Memory B cell (primary cell): ENCODE measurements around the gene NPC1L1.
"Not testable (repeated sequence)": the region's sequence is repeated elsewhere in the genome, so short reads cannot be mapped to it uniquely, and the experiment has no call there.

Experiments used
- ATAC-seq: fragments of 150-1000 bp; cut with Tn5 transposase; 2 replicates; pipeline ENCODE4 v1.10.0; 2021; ENCODE audit warnings: low read depth, mild to moderate bottlenecking, moderate library complexity
- DNase-seq, 2 donors: peaks; one replicate each; pipeline ENCODE4 v3.0.0; 2022; ENCODE audit warnings: low spot score in 2 of 2
- H3K27ac Mint-ChIP-seq: one replicate; pipeline ENCODE4 v1.8.0; 2022; ENCODE audit warnings: mild to moderate bottlenecking, moderate library complexity, mixed read lengths
- H3K27me3 Mint-ChIP-seq: one replicate; pipeline ENCODE4 v1.8.0; 2022; ENCODE audit warnings: mixed read lengths
- H3K36me3 Mint-ChIP-seq: one replicate; pipeline ENCODE4 v1.8.0; 2022; ENCODE audit warnings: mild to moderate bottlenecking, mixed read lengths
- H3K4me1 Mint-ChIP-seq: one replicate; pipeline ENCODE4 v1.8.0; 2022; ENCODE audit warnings: mixed read lengths
- H3K4me3 Mint-ChIP-seq: one replicate; pipeline ENCODE4 v1.8.0; 2022; ENCODE audit warnings: mild to moderate bottlenecking, moderate library complexity, mixed read lengths
- H3K9me3 Mint-ChIP-seq: one replicate; pipeline ENCODE4 v1.8.0; 2022; ENCODE audit warnings: mixed read lengths

Gene NPC1L1

DNA sequence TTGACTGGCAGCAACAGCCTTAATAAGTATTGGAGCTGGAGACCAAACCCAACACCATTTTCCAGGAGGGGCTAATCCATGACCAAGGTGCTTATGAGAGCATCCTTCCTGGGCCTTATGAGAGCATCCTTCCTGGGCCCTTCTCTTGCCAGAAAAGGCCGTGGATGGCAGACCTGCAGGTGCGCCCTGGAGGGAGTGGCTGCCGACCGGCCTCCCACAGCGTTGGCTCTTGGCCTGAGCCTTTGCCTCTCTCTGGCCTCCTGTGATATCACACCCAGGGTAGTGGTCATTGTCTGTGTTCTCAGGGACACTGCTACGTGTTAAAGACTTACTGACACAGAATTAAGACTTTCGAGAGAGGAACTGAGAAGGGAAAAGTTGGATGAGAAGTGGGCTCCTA is 28.4 kb downstream of the NPC1L1 start:
- peaks cover 2% of the 10 kb centered on the region for H3K9me3 Mint-ChIP-seq
- no peak overlapping the region for H3K4me3 Mint-ChIP-seq
- no peaks in the 10 kb centered on the region for H3K4me1 Mint-ChIP-seq
- DNase-seq (no peak), ATAC-seq (no peak)
- no peak overlapping the region for H3K27ac Mint-ChIP-seq
- H3K27me3 Mint-ChIP-seq, result peaks cover 5% of the 10 kb centered on the region
- H3K36me3 Mint-ChIP-seq, result peaks cover 2% of the 10 kb centered on the region

- peaks cover 2% of the 10 kb centered on the region for H3K9me3 Mint-ChIP-seq
Measured at GRCh38 chr7:44511863-44512468, 29.2 kb downstream of the NPC1L1 start.

DNA sequence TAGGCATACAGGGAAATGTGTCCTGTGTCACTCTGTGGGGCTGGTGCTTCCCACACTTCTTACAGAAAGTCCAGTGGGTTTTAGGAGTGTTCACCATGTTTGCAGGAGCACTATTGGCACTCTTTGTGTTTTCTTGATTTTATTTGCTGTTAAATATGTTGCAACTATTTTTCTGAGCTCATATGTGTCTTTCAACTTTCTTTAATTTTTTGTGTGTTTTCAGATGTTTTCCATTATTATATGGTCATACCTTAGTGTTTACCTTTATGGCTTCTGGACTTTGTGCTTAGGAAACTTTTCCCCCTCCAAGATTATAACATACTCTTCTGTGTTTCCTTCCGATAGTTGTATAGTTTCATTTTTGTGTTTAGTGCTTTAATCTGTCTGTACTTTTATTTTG is 29.9 kb downstream of the NPC1L1 start:
- Mint-ChIP-seq H3K36me3 (peaks cover 3% of the 10 kb centered on the region), H3K4me3 (no peak overlapping the region), H3K4me1 (no peaks in the 10 kb centered on the region), H3K27ac (no peak overlapping the region), H3K27me3 (peaks cover 5% of the 10 kb centered on the region), H3K9me3 (peaks cover 6% of the 10 kb centered on the region)
- ATAC-seq, result no peak
- no peak for DNase-seq

More at GRCh38 chr7:44511863-44512468, 29.2 kb downstream of the NPC1L1 start:
- Mint-ChIP-seq H3K27me3 (peaks cover 5% of the 10 kb centered on the region), H3K36me3 (peaks cover 2% of the 10 kb centered on the region), H3K4me3 (no peak overlapping the region), H3K4me1 (no peaks in the 10 kb centered on the region), H3K27ac (no peak overlapping the region)
- DNase-seq (no peak), ATAC-seq (no peak)

DNA sequence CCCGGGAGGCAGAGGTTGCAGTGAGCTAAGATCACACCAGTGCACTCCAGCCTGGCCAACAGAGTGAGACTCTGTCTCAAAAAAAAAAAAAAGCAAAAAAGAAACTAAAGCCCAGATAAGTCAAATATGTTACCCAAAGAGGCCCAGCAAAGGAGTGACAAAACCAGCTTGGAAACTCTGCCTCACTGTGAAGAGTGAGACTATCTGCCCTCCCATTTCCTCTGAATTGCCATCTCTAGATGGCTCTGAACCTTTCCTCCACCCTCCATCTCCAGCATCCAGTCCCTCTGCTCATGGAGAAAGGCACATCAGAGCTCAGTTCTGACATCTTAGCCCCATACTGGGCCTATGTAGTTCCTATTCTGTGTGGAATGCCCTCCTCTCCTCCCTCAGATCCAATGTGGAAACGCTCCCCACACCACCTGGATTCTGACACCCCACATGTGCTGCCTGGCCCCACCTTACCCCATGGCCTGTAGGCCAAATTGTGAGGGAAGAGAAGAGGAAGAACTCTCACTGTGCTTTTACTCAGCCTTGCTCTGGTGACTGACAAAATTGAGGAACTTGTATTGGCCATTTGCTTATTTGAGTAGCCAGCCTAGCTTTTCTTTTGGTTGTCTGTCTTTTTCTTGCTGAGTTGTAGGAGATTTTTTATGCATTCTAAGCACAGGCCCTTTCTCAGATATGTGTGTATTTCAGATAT is 32.7 kb downstream of the NPC1L1 start:
- DNase-seq, result no peak
- H3K27ac Mint-ChIP-seq, result no peak overlapping the region
- no peak overlapping the region for H3K4me3 Mint-ChIP-seq
- H3K9me3 Mint-ChIP-seq, result peaks cover 11% of the 10 kb centered on the region
- H3K4me1 Mint-ChIP-seq, result no peaks in the 10 kb centered on the region
- ATAC-seq, result peak; percentile 26
- H3K27me3 Mint-ChIP-seq, result peaks cover 3% of the 10 kb centered on the region
- peaks cover 3% of the 10 kb centered on the region for H3K36me3 Mint-ChIP-seq

DNA sequence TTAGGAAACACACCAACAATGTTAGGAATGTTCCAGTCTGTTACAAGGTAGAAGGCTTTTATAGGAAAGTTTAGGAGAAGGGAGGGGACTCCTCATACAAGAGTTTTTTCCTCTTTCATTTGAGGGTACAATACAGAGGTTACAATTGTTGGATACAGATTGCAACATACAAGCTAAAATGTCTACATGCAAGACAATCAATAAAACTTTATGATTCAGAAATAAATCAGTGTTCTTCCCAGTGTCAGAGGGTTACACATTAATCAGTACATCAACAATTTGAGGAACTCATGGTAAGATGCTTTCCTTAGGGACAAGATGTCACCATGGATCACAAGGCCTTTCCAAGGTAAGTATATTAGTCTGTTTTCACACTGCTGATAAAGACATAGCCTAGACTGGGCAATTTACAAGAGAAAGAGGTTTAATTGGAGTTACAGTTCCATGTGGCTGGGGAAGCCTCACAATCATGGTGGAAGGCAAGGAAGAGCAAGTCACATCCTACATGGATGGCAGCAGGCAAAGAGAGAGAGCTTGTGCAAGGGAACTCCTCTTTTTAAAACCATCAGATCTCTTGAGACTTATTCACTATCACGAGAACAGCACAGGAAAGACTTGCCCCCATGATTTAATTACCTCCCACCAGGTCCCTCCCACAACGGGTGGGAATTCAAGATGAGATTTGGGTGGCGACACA is 34.4 kb downstream of the NPC1L1 start:
- not testable (repeated sequence) for H3K36me3 Mint-ChIP-seq, ATAC-seq, DNase-seq, H3K4me3 Mint-ChIP-seq, H3K27ac Mint-ChIP-seq, H3K4me1 Mint-ChIP-seq, H3K27me3 Mint-ChIP-seq
- H3K9me3 Mint-ChIP-seq, result peaks cover 11% of the 10 kb centered on the region

- H3K4me1 Mint-ChIP-seq, result no peaks in the 10 kb centered on the region
- no peak overlapping the region for H3K4me3 Mint-ChIP-seq
- peaks cover 1% of the 10 kb centered on the region for H3K36me3 Mint-ChIP-seq
- H3K27ac Mint-ChIP-seq, result no peak overlapping the region
- ATAC-seq, result peak; percentile 92
- peak in 1 of 2 donors; percentile 14 for DNase-seq
- no peaks in the 10 kb centered on the region for H3K27me3 Mint-ChIP-seq
- H3K9me3 Mint-ChIP-seq, result peaks cover 9% of the 10 kb centered on the region
Measured at GRCh38 chr7:44505595-44505994, 35.5 kb downstream of the NPC1L1 start.

GRCh38 chr7:44498230-44498954 is 42.7 kb downstream of the NPC1L1 start:
- Mint-ChIP-seq H3K27ac (no peak overlapping the region), H3K9me3 (no peaks in the 10 kb centered on the region), H3K36me3 (no peaks in the 10 kb centered on the region), H3K27me3 (peaks cover 10% of the 10 kb centered on the region), H3K4me1 (no peaks in the 10 kb centered on the region), H3K4me3 (no peak overlapping the region)
- no peak for ATAC-seq
- no peak for DNase-seq

DNA sequence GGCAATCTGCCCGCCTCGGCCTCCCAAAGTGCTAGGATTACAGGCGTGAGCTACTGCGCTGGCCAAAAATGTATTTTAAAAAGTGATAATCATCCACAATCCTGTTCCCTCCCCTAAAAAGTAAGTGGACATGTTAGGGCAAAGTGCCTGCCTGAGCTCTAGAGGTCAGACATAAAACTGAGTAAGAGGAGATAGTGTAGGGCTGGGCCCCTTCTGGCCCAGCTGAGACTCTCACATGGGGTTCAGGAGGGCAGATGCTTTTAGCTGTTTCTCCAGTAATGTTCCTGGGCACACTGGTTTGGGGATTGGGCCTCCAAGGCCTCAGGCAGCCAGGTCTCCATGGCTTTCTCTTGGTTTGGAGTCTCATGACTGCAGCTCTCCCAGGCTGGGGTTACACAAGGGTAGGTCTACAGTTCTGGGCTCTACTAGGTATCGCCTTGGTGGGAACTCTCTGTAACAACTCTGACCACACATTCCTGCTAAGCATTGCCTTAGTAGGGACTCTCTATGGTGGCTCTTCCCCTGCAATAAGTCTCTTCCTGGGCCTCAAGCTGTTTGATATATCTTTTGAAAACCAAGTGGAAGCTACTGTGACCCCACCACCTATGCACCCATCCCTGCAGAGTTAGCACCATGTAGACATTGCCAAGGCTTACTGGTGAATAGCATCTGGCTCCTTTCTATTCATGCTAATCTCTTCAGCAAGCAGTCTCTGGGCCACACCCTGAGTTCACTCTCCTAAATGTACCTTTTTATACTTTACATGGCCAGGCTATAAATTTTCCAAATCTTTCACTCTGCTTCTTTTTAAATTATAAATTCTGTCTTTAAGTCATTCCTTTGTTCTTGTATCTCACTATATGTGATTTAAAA is 43.7 kb downstream of the NPC1L1 start:
- DNase-seq (no peak), ATAC-seq (no peak)
- no peak overlapping the region for H3K4me3 Mint-ChIP-seq
- H3K36me3 Mint-ChIP-seq, result no peaks in the 10 kb centered on the region
- no peak overlapping the region for H3K27ac Mint-ChIP-seq
- peaks cover 10% of the 10 kb centered on the region for H3K27me3 Mint-ChIP-seq
- no peaks in the 10 kb centered on the region for H3K9me3 Mint-ChIP-seq
- H3K4me1 Mint-ChIP-seq, result no peaks in the 10 kb centered on the region

GRCh38 chr7:44496385-44496784 is 44.7 kb downstream of the NPC1L1 start:
- H3K27ac Mint-ChIP-seq, result no peak overlapping the region

GRCh38 chr7:44494960-44495359 is 46.2 kb downstream of the NPC1L1 start:
- H3K4me1 Mint-ChIP-seq, result peaks cover 5% of the 10 kb centered on the region
- H3K27ac Mint-ChIP-seq, result no peak overlapping the region
- no peaks in the 10 kb centered on the region for H3K36me3 Mint-ChIP-seq
- DNase-seq (no peak), ATAC-seq (no peak)
- no peaks in the 10 kb centered on the region for H3K9me3 Mint-ChIP-seq
- no peak overlapping the region for H3K4me3 Mint-ChIP-seq
- H3K27me3 Mint-ChIP-seq, result peaks cover 10% of the 10 kb centered on the region

More at GRCh38 chr7:44496385-44496784, 44.7 kb downstream of the NPC1L1 start:
- Mint-ChIP-seq H3K4me3 (no peak overlapping the region), H3K9me3 (no peaks in the 10 kb centered on the region), H3K27me3 (peaks cover 10% of the 10 kb centered on the region), H3K4me1 (no peaks in the 10 kb centered on the region), H3K36me3 (no peaks in the 10 kb centered on the region)
- ATAC-seq, result no peak
- no peak for DNase-seq

DNA sequence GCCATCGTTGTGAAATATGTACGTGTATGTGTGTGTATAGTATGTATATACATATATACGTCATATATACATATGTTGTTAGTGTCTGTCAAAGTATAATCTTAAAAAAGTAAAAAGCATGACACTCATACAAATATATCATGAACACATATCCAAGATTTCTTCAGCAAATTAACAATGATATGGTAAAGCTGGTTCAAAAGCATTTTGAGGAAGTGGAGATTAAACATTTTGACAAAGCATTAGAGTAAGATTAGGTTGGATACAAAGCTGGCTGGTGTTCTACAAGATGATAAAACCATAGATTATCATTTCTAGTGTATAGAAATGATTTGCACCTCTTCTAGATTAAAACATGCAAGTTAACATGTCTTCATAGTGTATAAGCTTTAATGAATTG is 49.9 kb downstream of the NPC1L1 start:
- Mint-ChIP-seq H3K27ac (peak overlapping the region; percentile 87), H3K4me1 (peaks cover 25% of the 10 kb centered on the region), H3K27me3 (peaks cover 8% of the 10 kb centered on the region), H3K9me3 (no peaks in the 10 kb centered on the region), H3K36me3 (peaks cover 6% of the 10 kb centered on the region), H3K4me3 (peak overlapping the region; percentile 93)
- DNase-seq (no peak), ATAC-seq (no peak)

DNA sequence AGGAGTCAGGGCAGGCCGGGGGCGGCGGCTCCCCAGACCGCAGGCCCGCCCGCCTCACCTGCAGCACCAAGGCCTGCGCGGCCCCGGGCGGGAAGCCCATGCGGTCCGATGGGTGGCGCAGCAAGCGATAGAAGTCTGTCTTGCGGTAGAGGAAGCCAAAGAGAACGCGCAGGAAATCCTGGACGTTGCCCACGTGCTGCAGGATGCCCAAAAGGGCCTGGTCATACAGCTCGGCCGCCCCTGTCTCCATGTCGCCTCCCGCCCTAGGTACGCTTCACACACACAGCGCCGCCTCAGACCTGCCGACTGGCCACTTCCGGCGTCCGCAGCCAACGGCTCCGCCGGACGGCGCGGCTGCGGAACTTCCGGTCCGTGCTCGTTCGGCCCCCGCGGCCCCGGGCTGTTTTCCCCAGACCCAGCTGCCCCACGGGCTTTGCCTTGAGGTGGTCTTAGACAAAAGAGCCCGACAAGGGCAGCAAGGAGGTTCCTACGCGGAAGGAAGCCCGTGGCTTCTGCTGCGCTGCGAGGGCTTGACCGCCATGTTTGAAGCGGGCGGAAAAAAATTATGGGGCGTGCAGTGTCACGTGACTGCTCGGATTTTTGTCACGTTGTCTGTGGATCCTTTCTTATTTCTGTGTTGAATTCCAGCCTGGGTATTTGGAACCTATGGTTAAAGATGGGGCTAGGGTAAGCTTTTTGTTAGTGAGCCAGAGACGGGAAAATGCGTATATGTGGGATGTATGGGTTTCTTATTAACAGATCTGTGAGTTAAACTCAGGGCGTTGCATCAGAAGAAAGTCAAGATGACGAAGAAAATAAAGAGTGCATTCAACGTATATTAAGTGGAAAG is 50.6 kb downstream of the NPC1L1 start, which contains the start of gene NUDCD3:
Gene NUDCD3, minus strand, starts transcription at position 308 of the 850 bp plus-strand sequence. Its CDS starts 58 bp downstream, at position 250.
- peaks cover 8% of the 10 kb centered on the region for H3K36me3 Mint-ChIP-seq
- peak within 1 kb of the TSS; percentile 93 for H3K4me3 Mint-ChIP-seq
- DNase-seq, result peak; percentile 76 to 79
- no peaks in the 10 kb centered on the region for H3K9me3 Mint-ChIP-seq
- peak; percentile 81 for ATAC-seq
- peaks cover 30% of the 10 kb centered on the region for H3K4me1 Mint-ChIP-seq
- peaks cover 7% of the 10 kb centered on the region for H3K27me3 Mint-ChIP-seq
- peak within 1 kb of the TSS; percentile 87 for H3K27ac Mint-ChIP-seq
